ENCODE results near the gene THSD4. TPM values are rescaled to one million over a fixed set of nuclear protein-coding genes. Genes with fewer than 3 reads are reported as not detected.

The THSD4 gene
- total and polyA plus RNA-seq, 2 of the 8 experiments (the other 6 are each of a cell fraction or from before 2014, with no cell fraction given): 2.5 to 6.2 TPM

DNA sequence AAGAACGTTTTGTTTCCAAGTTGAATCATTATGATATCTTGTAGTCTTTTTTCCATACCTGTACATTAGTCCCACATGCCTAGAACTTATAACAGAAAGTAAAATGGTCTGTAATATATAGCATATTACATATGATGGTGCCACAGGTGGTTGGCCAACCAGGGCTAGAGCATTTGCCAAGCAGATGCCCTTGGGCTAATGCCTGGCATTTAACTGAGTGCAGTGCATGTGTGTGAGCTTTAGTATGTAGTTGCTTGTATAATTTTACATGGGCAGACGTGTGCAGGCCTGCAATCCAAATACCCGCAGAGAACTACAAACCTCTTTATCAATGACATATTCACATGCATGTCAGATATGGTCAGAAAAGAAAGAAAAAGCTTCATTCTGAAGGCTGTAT is 27.5 kb downstream of the THSD4 start (continued):
- no peak for TF ChIP-seq SIN3A (conservative IDR thresholded peaks at IDR 0.05 in 1 of 2, IDR thresholded peaks at IDR 0.05 in 1 of 2; ENCODE audit: low read depth in 1 of 2, low read length in 2 of 2)

Data from H1 (cell line).